SK-N-SH (cell line): Measurements from ENCODE around the gene OSBP. TPM values are rescaled to one million over a fixed set of nuclear protein-coding genes. Genes with fewer than 3 reads are reported as not detected.

ENCODE experiments used
- CTCF ChIA-PET: fragments of 300-600, 350-600 bp; formaldehyde crosslinking; extraction: SDS; loops from one replicate; lab custom pipeline; 2021; lab: Yijun Ruan, JAX
- POLR2A ChIA-PET: fragments of 350-600 bp; sonication (Branson Sonifier 250); formaldehyde crosslinking; extraction: SDS; loops from one replicate; lab custom pipeline; 2020; ENCODE audit warnings: antibody characterized with exemption, inconsistent platforms; lab: Yijun Ruan, JAX
- DNase-seq: peaks from one replicate; pipeline ENCODE4 v3.0.0; 2012
- H2AFZ ChIP-seq: fragments of 200-600 bp; sonication (generic); 2 replicates; pipeline ENCODE4 v1.8.1; 2016; ENCODE audit warnings: antibody characterized with exemption, mild to moderate bottlenecking, low read depth
- H3F3A ChIP-seq: fragments of 200-600 bp; sonication (generic); replicated peaks from 2 replicates; pipeline ENCODE3; 2016; ENCODE audit warnings: antibody characterized with exemption, mild to moderate bottlenecking; ENCODE audit not compliant: insufficient read depth
- H3K27ac ChIP-seq, 2 experiments: fragments of 200-500 bp in 1 of 2; fragments of 200-600 bp in 1 of 2; sonication (Bioruptor generic) in 1 of 2; sonication (generic), shearing (Covaris generic) in 1 of 2; 2 replicates each; pipeline versions ENCODE4 v1.5.1 to v1.6.1; 2014 to 2016; ENCODE audit warnings: low read depth in 2 of 2, inconsistent platforms in 1 of 2, low read length in 1 of 2, mild to moderate bottlenecking in 1 of 2, mixed read lengths in 1 of 2
- H3K27me3 ChIP-seq: fragments of 200-600 bp; sonication (generic), shearing (Covaris generic); 2 replicates; pipeline ENCODE4 v1.6.1; 2016; ENCODE audit warnings: mixed run types; ENCODE audit not compliant: insufficient read depth
- H3K36me3 ChIP-seq, 2 experiments: fragments of 200-500 bp in 1 of 2; fragments of 200-600 bp in 1 of 2; sonication (Bioruptor generic) in 1 of 2; sonication (generic) in 1 of 2; replicated peaks in 1 of 2; 2 replicates each; pipeline versions ENCODE3 to v1.5.1; 2014 to 2016; ENCODE audit warnings: low read length in 1 of 2, mild to moderate bottlenecking in 1 of 2; ENCODE audit not compliant: insufficient read depth in 2 of 2, control insufficient read depth in 1 of 2
- H3K4me1 ChIP-seq, 2 experiments: fragments of 200-500 bp in 1 of 2; fragments of 200-600 bp in 1 of 2; sonication (Bioruptor generic) in 1 of 2; sonication (generic), shearing (Covaris generic) in 1 of 2; 2 replicates each; pipeline versions ENCODE4 v1.5.1 to v1.6.1; 2014 to 2016; ENCODE audit warnings: low read depth in 1 of 2, low read length in 1 of 2, mixed run types in 1 of 2; ENCODE audit not compliant: insufficient read depth in 2 of 2, control insufficient read depth in 1 of 2
- H3K4me2 ChIP-seq: fragments of 200-600 bp; sonication (generic), shearing (Covaris generic); 2 replicates; pipeline ENCODE4 v1.6.1; 2017; ENCODE audit warnings: mixed run types
- H3K4me3 ChIP-seq, 2 experiments: fragments of 200-500 bp in 1 of 2; fragments of 200-600 bp in 1 of 2; sonication (Bioruptor generic) in 1 of 2; sonication (generic), shearing (Covaris generic) in 1 of 2; 2 replicates each; pipeline versions ENCODE4 v1.5.1 to v1.8.1; 2014 to 2016; ENCODE audit warnings: low read depth in 2 of 2, inconsistent platforms in 1 of 2, low read length in 1 of 2, mild to moderate bottlenecking in 1 of 2, mixed read lengths in 1 of 2, moderate library complexity in 1 of 2
- H3K79me2 ChIP-seq: fragments of 200-600 bp; sonication (generic); 2 replicates; pipeline ENCODE4 v1.8.1; 2017; ENCODE audit warnings: mild to moderate bottlenecking; ENCODE audit not compliant: insufficient read depth
- H3K9ac ChIP-seq: fragments of 200-600 bp; sonication (generic); 2 replicates; pipeline ENCODE4 v1.6.1; 2017; ENCODE audit warnings: mixed run types
- H3K9me2 ChIP-seq: fragments of 200-600 bp; sonication (generic); 2 replicates; pipeline ENCODE4 v1.6.1; 2017; ENCODE audit warnings: mixed run types
- H3K9me3 ChIP-seq: fragments of 200-600 bp; sonication (generic); 2 replicates; pipeline ENCODE4 v1.6.1; 2017; ENCODE audit warnings: mixed run types, mild to moderate bottlenecking, moderate library complexity
- H4K20me1 ChIP-seq: fragments of 200-600 bp; sonication (generic); 2 replicates; pipeline ENCODE4 v1.6.1; 2017; ENCODE audit warnings: mild to moderate bottlenecking, mixed run types; ENCODE audit not compliant: insufficient read depth
- CHD2 ChIP-seq: fragments of 150-350 bp; IDR thresholded peaks from 2 replicates; pipeline ENCODE4 v1.6.1; 2018; ENCODE audit warnings: low read length; ENCODE audit not compliant: partially characterized antibody
- ELF1 ChIP-seq: IDR thresholded peaks from 2 replicates; pipeline ENCODE4 v1.4.0; 2012
- EP300 ChIP-seq, 2 experiments: IDR thresholded peaks; 2 replicates each; pipeline versions ENCODE4 v1.4.0 to v1.6.1; 2012; ENCODE audit warnings: borderline replicate concordance in 1 of 2, low read depth in 1 of 2, low read length in 1 of 2
- EZH2phosphoT487 ChIP-seq: fragments of 200-600 bp; sonication (generic); IDR thresholded peaks from 2 replicates; pipeline ENCODE4 v1.6.1; 2017; ENCODE audit warnings: low read depth, mixed run types, mild to moderate bottlenecking, antibody characterized with exemption, moderate library complexity, borderline replicate concordance
- FOSL2 ChIP-seq: IDR thresholded peaks from 2 replicates; pipeline ENCODE4 v1.4.0; 2012; ENCODE audit warnings: low read depth, mild to moderate bottlenecking, moderate library complexity, borderline replicate concordance
- GATA2 ChIP-seq: sonication (generic); formaldehyde crosslinking; IDR thresholded peaks from 2 replicates; pipeline ENCODE4 v1.5.0; 2020; ENCODE audit warnings: mild to moderate bottlenecking, missing genetic modification reagents
- JUND ChIP-seq: IDR thresholded peaks from 2 replicates; pipeline ENCODE4 v1.4.0; 2012
- MEF2A ChIP-seq: IDR thresholded peaks from 2 replicates; pipeline ENCODE4 v1.4.0; 2012; ENCODE audit warnings: low read depth, borderline replicate concordance
- MXI1 ChIP-seq: IDR thresholded peaks from 2 replicates; pipeline ENCODE4 v1.6.1; 2012; ENCODE audit warnings: mild to moderate bottlenecking, low read depth, low read length, improper control_type of control experiment
- NFIC ChIP-seq: IDR thresholded peaks from 2 replicates; pipeline ENCODE4 v1.4.0; 2012; ENCODE audit warnings: borderline replicate concordance
- NRF1 ChIP-seq: IDR thresholded peaks from 2 replicates; pipeline ENCODE4 v1.6.1; 2012; ENCODE audit warnings: low read depth, mild to moderate bottlenecking, low read length
- POLR2AphosphoS5 ChIP-seq: IDR thresholded peaks from 2 replicates; pipeline ENCODE4 v1.6.1; 2012; ENCODE audit warnings: low read depth, low read length
- RAD21 ChIP-seq: IDR thresholded peaks from 2 replicates; pipeline ENCODE4 v1.6.1; 2012; ENCODE audit warnings: mild to moderate bottlenecking, low read length
- RFX5 ChIP-seq: IDR thresholded peaks from 2 replicates; pipeline ENCODE4 v1.6.1; 2012; ENCODE audit warnings: mild to moderate bottlenecking, improper control_type of control experiment, low read length
- RXRA ChIP-seq: IDR thresholded peaks from 2 replicates; pipeline ENCODE4 v1.4.0; 2012; ENCODE audit warnings: low read depth, mild to moderate bottlenecking, borderline replicate concordance
- TCF12 ChIP-seq: IDR thresholded peaks from 2 replicates; pipeline ENCODE4 v1.4.0; 2012
- USF2 ChIP-seq: fragments of 150-350 bp; IDR thresholded peaks from 2 replicates; pipeline ENCODE4 v1.6.1; 2017; ENCODE audit warnings: antibody characterized with exemption, low read length, low read depth, borderline replicate concordance
- WGBS: methylation state at CpG from one replicate; pipeline ENCODE4 v1.1.6; 2017; ENCODE audit warnings: low lambda C conversion rate; 5-methylcytosine and 5-hydroxymethylcytosine counted together
- polyA plus RNA-seq, 3 experiments: library from polyadenylated mRNA; depleted of rRNA; stranded (reverse); fragments of >200 nt; gene quantifications; 2 replicates each; pipeline ENCODE4 v1.2.3, GENCODE V29; 2012
- TF ChIP-seq, protein P1 (sequence below): IDR thresholded peaks from 2 replicates; pipeline ENCODE4 v1.6.1; 2012; ENCODE audit warnings: mild to moderate bottlenecking, low read depth, low read length, moderate library complexity
- TF ChIP-seq, protein P2 (sequence below): IDR thresholded peaks from 2 replicates; pipeline ENCODE4 v1.4.0; 2012; ENCODE audit warnings: low read depth, borderline replicate concordance

Gene OSBP
- polyA plus RNA-seq, 1 of the 3 experiments (the other 2 are of a cell fraction): 12.1 TPM

DNA sequence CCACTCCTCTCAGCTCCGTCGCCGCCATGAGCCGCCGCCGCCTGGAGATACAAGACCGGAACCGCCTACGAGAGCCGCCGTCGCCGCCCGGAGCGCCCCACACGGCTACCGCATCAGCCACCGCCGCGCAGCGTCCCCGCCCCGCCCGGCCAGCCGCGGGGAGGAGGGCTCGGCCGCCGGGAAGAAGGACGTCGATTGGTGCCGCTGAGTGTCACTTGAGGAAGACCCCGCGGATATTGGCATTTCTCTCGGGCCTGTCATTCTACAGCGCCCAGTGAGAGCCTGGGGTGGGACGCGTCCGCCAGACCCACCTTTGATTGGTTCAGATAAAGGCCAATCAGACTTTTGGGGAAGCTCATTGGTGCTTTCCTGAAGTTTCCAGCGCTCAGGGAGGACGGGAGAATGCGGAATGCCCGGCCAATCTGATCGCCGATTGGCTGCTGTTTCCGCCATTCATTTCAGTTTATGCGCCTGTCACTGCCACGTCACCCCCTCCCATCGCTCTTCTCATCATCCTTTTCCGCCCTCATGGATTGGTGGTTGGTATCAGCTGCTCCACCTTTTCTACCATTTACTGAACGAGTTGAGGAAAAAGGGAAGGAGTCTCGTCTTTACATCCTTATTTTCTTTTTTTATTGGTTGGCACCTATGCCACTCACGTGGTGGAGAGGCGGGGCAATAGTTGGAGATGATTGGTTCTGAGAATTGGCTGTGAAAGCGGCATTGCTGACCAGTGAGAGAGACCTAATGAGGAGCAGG is at the start of gene OSBP (continued):
- no peak for TF ChIP-seq EZH2phosphoT487
- no peak for TF ChIP-seq JUND
- TF ChIP-seq, protein P1, sequence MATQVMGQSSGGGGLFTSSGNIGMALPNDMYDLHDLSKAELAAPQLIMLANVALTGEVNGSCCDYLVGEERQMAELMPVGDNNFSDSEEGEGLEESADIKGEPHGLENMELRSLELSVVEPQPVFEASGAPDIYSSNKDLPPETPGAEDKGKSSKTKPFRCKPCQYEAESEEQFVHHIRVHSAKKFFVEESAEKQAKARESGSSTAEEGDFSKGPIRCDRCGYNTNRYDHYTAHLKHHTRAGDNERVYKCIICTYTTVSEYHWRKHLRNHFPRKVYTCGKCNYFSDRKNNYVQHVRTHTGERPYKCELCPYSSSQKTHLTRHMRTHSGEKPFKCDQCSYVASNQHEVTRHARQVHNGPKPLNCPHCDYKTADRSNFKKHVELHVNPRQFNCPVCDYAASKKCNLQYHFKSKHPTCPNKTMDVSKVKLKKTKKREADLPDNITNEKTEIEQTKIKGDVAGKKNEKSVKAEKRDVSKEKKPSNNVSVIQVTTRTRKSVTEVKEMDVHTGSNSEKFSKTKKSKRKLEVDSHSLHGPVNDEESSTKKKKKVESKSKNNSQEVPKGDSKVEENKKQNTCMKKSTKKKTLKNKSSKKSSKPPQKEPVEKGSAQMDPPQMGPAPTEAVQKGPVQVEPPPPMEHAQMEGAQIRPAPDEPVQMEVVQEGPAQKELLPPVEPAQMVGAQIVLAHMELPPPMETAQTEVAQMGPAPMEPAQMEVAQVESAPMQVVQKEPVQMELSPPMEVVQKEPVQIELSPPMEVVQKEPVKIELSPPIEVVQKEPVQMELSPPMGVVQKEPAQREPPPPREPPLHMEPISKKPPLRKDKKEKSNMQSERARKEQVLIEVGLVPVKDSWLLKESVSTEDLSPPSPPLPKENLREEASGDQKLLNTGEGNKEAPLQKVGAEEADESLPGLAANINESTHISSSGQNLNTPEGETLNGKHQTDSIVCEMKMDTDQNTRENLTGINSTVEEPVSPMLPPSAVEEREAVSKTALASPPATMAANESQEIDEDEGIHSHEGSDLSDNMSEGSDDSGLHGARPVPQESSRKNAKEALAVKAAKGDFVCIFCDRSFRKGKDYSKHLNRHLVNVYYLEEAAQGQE: no peak
- TF ChIP-seq RAD21: no peak
- no peak for TF ChIP-seq GATA2
- peak; percentile 97 for TF ChIP-seq CHD2
- TF ChIP-seq POLR2AphosphoS5: no peak
- no peak; the same call in 1 of the 2 replicates for TF ChIP-seq NFIC
- TF ChIP-seq RXRA: no peak
- no peak; the same call in 1 of the 2 replicates for TF ChIP-seq MXI1
- TF ChIP-seq TCF12: no peak
- TF ChIP-seq USF2: peak; percentile 55

- ChIA-PET POLR2A (no interaction called here), CTCF (no interaction called here)
- Histone ChIP-seq H2AFZ (no peak overlapping the region), H3K27ac (no peak overlapping the region), H3K4me3 (no peak overlapping the region), H3K4me2 (no peak overlapping the region), H4K20me1 (0 out of 2 replicates have a peak, but pooled peaks cover 8% of the 10 kb centered on the region), H3F3A (peaks cover 17% of the 10 kb centered on the region), H3K79me2 (peaks cover 62% of the 10 kb centered on the region), H3K9ac (no peak overlapping the region), H3K9me2 (no peaks in the 10 kb centered on the region), H3K36me3 (peaks cover 82% of the 10 kb centered on the region in 2 experiments), H3K27me3 (no peaks in the 10 kb centered on the region), H3K4me1 (peaks cover 0 to 4% of the 10 kb centered on the region in 2 experiments; a peak in 1 of 4 replicates), H3K9me3 (no peaks in the 10 kb centered on the region)
- DNase-seq: no peak
- WGBS: 94% methylated on average over 1 of the region's 1 CpG
- no peak for TF ChIP-seq FOSL2
- TF ChIP-seq JUND: no peak
- TF ChIP-seq RAD21: no peak
- no peak for TF ChIP-seq RFX5
- TF ChIP-seq ELF1: no peak
- TF ChIP-seq, protein P2, sequence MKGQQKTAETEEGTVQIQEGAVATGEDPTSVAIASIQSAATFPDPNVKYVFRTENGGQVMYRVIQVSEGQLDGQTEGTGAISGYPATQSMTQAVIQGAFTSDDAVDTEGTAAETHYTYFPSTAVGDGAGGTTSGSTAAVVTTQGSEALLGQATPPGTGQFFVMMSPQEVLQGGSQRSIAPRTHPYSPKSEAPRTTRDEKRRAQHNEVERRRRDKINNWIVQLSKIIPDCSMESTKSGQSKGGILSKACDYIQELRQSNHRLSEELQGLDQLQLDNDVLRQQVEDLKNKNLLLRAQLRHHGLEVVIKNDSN: no peak
- TF ChIP-seq NRF1: no peak
- no peak for TF ChIP-seq EP300 (IDR thresholded peaks at IDR 0.05; ENCODE audit: borderline replicate concordance in 1 of 2, low read depth in 1 of 2, low read length in 1 of 2)
- no peak for TF ChIP-seq EZH2phosphoT487
- no peak for TF ChIP-seq TCF12
- TF ChIP-seq MEF2A: no peak
- TF ChIP-seq USF2: no peak
- TF ChIP-seq NFIC: no peak
- TF ChIP-seq, protein P1: no peak
- no peak for TF ChIP-seq RXRA
Measured at GRCh38 chr11:59660621-59661020, 45.0 kb upstream of the OSBP start.
